Adrenal gland (tissue), 5 donors: ENCODE measurements around the gene DDX20.

ENCODE experiments used
- POLR2A ChIP-seq, 2 donors: fragments of 450-650 bp; IDR thresholded peaks; one replicate each; pipeline ENCODE4 v1.6.1; 2017; ENCODE audit warnings: antibody characterized with exemption in 2 of 2, mild to moderate bottlenecking in 2 of 2, moderate library complexity in 1 of 2
- TF ChIP-seq, protein P1 (sequence below), 6 experiments: fragments of 450-650 bp in 4 of 6; fragments of 200-600 bp in 2 of 6; sonication (generic) in 1 of 6; IDR thresholded peaks; 1 replicate in 5 of 6; 2 replicates in 1 of 6; pipeline versions ENCODE4 v1.5.1 to v1.8.0; 2016 to 2021; ENCODE audit warnings: antibody characterized with exemption in 6 of 6, mild to moderate bottlenecking in 2 of 6, moderate library complexity in 1 of 6
- donor health status: DM: no; HTN: no; CAD: no.

DNA sequence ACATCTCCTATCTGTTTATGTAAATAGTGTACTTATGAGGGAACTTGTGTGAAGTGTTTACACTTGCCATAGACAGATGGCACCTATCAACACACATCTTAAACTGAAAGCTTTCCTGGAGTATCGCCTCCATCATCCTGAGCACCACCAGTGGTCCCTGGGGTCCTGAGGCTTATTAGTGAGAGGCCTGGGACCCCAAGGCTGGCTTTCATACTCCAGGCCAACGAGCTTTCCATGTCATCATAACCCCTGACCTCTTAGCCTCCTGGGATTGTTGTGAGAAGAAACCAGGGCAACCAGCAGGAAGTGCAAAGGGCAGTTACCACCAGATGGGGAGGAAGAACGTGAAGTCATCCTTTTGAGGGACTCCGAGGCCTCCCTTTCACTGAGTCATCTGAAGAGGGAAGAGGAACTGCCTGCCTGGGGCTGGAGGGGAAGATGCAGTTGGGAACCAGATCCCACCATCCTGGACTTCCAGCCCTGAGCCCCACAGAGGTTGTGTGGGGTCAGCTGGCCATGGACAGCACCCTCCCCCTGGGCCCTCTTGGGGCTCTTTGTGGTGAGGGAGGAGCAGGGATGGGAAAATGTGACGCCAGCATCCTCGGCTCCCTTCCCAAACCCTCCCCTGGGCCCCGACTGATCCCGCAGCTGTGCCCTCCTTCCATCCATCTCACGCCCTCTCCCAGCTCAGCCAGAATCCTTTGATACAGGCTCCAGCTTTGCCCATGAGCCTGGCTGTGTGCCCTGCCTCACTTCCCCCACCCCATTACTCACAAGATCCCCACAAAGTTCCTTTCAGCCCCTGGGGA lies 22.3 kb upstream of the DDX20 start:
- TF ChIP-seq, protein P1, sequence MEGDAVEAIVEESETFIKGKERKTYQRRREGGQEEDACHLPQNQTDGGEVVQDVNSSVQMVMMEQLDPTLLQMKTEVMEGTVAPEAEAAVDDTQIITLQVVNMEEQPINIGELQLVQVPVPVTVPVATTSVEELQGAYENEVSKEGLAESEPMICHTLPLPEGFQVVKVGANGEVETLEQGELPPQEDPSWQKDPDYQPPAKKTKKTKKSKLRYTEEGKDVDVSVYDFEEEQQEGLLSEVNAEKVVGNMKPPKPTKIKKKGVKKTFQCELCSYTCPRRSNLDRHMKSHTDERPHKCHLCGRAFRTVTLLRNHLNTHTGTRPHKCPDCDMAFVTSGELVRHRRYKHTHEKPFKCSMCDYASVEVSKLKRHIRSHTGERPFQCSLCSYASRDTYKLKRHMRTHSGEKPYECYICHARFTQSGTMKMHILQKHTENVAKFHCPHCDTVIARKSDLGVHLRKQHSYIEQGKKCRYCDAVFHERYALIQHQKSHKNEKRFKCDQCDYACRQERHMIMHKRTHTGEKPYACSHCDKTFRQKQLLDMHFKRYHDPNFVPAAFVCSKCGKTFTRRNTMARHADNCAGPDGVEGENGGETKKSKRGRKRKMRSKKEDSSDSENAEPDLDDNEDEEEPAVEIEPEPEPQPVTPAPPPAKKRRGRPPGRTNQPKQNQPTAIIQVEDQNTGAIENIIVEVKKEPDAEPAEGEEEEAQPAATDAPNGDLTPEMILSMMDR (IDR thresholded peaks at IDR 0.05), result no peak
- no peak for TF ChIP-seq POLR2A (IDR thresholded peaks at IDR 0.05)
